Kidney (tissue), 14 donors: ENCODE data around the gene IRGC. TPM values are rescaled to one million over a fixed set of nuclear protein-coding genes. Genes with fewer than 3 reads are reported as not detected.
A peak's percentile ranks its signal among the peaks of the same experiment; 100 is the strongest.

Experiments used
- DNase-seq, 5 donors: peaks; one replicate each; pipeline ENCODE4 v3.0.0-alpha.2; 2013 to 2020
- FAIRE-seq: peaks from 2 replicates; lab custom pipeline; 2012; peaks lifted over from hg19 to GRCh38; lab: Jason Lieb, UNC
- H3K27ac ChIP-seq, 2 donors: one replicate each; pipeline ENCODE4 v1.7.0; 2013; ENCODE audit warnings: low read depth in 2 of 2, low read length in 2 of 2, inconsistent platforms in 1 of 2
- H3K27me3 ChIP-seq: one replicate; pipeline ENCODE4 v1.7.1; 2013; ENCODE audit warnings: low read length, inconsistent platforms; ENCODE audit not compliant: control insufficient read depth, insufficient read depth
- H3K36me3 ChIP-seq, 3 donors: one replicate each; pipeline versions ENCODE4 v1.7.0 to v1.7.1; 2013; ENCODE audit warnings: low read length in 3 of 3, control low read depth in 1 of 3, inconsistent platforms in 1 of 3; ENCODE audit not compliant: insufficient read depth in 3 of 3, control insufficient read depth in 2 of 3
- H3K4me1 ChIP-seq, 3 donors: one replicate each; pipeline versions ENCODE4 v1.7.0 to v1.7.1; 2013; ENCODE audit warnings: low read length in 3 of 3, inconsistent platforms in 1 of 3, low read depth in 1 of 3; ENCODE audit not compliant: control insufficient read depth in 2 of 3, insufficient read depth in 2 of 3
- H3K4me3 ChIP-seq, 3 donors: one replicate each; pipeline versions ENCODE4 v1.7.0 to v1.8.1; 2013; ENCODE audit warnings: low read length in 3 of 3, control low read depth in 1 of 3, inconsistent platforms in 1 of 3
- H3K9ac ChIP-seq, 3 donors: one replicate each; pipeline versions ENCODE4 v1.7.0 to v1.7.1; 2013; ENCODE audit warnings: low read length in 3 of 3, control low read depth in 1 of 3, inconsistent platforms in 1 of 3
- H3K9me3 ChIP-seq, 3 donors: one replicate each; pipeline versions ENCODE4 v1.7.0 to v1.7.1; 2013; ENCODE audit warnings: low read length in 3 of 3, control low read depth in 1 of 3, inconsistent platforms in 1 of 3; ENCODE audit not compliant: control insufficient read depth in 2 of 3, insufficient read depth in 1 of 3
- intact Hi-C: fragments of 100-400 bp; cut with DNase I; formaldehyde crosslinking; loops from one replicate; pipeline ENCODE4 v1.11.1; 2022
- polyA plus RNA-seq: library from polyadenylated mRNA; stranded (reverse); fragments of 350-450 nt; fragmentation: Illumina TruSeq; extraction: RNeasy Lipid Tissue Mini Kit (QIAGEN cat#74804); gene quantifications from one replicate; pipeline ENCODE4 v1.2.3, GENCODE V29; 2014; ENCODE audit warnings: low read depth, low replicate concordance; ENCODE audit not compliant: insufficient read depth
- total RNA-seq: library from RNA; stranded (reverse); fragmentation: NEBNext Ultra II Directional; extraction: Animal tissue kit (Norgen Biotek cat#: 25700); gene quantifications from one replicate; pipeline ENCODE4 v1.2.1, GENCODE V29; 2021
- TF ChIP-seq, protein P1 (sequence below): IDR thresholded peaks from 3 replicates; pipeline ENCODE4 v1.5.1; 2012; ENCODE audit warnings: mild to moderate bottlenecking, moderate library complexity, borderline replicate concordance; ENCODE audit not compliant: insufficient read depth; ENCODE audit errors: extremely low read depth
- donor health status: control.
- donor health status: control.
- donor health status: control.
- donor health status: control.
- donor health status: control.
- donor health status: DM: yes; HTN: yes; CAD: no.
- donor health status: Normal renal cell carcinoma (clear cell type).

Gene IRGC
- total and polyA plus RNA-seq, 2 donors from 2014 or later = not detected

- Histone ChIP-seq H3K9ac (no peak overlapping the region), H3K36me3 (peaks cover 2 to 47% (median 33%) of the 10 kb centered on the region in 3 donors), H3K4me3 (no peak overlapping the region), H3K27ac (no peak overlapping the region), H3K4me1 (no peaks in the 10 kb centered on the region), H3K27me3 (no peaks in the 10 kb centered on the region), H3K9me3 (no peaks in the 10 kb centered on the region)
- TF ChIP-seq, protein P1, sequence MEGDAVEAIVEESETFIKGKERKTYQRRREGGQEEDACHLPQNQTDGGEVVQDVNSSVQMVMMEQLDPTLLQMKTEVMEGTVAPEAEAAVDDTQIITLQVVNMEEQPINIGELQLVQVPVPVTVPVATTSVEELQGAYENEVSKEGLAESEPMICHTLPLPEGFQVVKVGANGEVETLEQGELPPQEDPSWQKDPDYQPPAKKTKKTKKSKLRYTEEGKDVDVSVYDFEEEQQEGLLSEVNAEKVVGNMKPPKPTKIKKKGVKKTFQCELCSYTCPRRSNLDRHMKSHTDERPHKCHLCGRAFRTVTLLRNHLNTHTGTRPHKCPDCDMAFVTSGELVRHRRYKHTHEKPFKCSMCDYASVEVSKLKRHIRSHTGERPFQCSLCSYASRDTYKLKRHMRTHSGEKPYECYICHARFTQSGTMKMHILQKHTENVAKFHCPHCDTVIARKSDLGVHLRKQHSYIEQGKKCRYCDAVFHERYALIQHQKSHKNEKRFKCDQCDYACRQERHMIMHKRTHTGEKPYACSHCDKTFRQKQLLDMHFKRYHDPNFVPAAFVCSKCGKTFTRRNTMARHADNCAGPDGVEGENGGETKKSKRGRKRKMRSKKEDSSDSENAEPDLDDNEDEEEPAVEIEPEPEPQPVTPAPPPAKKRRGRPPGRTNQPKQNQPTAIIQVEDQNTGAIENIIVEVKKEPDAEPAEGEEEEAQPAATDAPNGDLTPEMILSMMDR = no peak
- FAIRE-seq (no peak), DNase-seq (no peak)
- intact Hi-C loops = no loop called here
Observed at GRCh38 chr19:43735957-43736356, 20.1 kb downstream of the IRGC start.

DNA sequence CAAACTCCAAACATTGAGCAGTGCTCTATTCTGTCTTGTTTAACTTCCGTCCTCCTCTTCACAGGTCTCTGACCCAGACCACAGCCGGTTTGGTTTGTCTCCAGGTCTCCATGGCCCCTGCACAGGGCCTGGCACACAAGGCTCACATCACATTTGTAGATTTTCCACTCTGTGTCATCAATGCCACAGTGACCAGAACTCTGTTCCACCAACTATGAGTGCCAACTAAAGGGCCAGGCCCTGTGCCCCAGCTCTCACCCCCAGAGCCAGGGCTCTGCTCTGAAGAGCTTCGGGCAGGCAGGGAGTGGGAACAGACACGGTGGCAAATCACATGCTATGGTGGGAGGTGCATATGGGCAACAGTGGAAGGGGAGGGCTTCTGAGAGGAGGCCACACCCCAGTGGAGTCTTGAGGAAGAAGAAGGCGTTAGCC is 22.9 kb downstream of the IRGC start:
- intact Hi-C loops = no loop called here
- DNase-seq (peak in 1 of 5 donors; percentile 24), FAIRE-seq (no peak)
- Histone ChIP-seq H3K27ac (no peak overlapping the region), H3K27me3 (no peaks in the 10 kb centered on the region), H3K9me3 (no peaks in the 10 kb centered on the region), H3K4me3 (no peak overlapping the region), H3K9ac (no peak overlapping the region), H3K36me3 (peaks cover 4 to 54% (median 26%) of the 10 kb centered on the region in 3 donors), H3K4me1 (no peaks in the 10 kb centered on the region)
- TF ChIP-seq, protein P1 = no peak

DNA sequence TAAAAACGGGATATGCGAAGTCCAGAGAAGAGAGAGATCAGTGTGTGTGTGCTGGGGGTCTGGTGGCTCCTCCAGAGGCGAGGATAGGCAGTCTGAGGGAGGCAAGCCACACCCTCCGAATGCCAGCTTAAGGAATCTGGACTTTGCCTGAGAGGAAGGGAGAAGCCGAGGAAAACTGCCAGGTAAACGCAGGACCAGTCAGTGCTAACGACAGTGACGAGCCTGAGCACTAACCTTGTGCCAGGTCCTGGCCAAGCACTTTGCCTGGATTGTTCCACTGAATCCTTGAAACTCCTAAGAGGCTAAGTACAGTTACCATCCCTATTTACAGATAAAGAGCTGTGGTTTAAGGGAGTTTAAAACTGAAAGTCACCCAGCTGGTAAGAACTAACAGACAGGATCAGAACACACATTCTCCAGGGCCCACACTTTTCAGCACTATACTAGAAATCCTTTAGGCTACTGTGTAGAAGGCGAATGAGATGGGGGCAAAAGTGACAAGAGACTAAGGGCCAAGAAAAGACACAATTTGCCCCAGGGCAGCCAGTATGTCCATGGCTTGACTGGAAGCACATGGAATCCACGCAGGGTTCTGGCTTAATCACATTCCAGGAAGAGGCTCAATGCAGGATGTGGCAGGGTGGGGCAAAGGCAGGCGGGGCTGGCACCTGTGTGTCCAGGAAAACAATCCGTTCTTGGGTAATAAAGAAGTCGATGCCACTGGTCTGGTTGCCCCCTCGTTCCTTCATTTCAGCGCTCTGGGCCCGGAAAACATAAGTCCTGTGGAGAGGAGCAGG is 23.8 kb downstream of the IRGC start:
- no peak for FAIRE-seq
- TF ChIP-seq, protein P1 = no peak
- no peaks in the 10 kb centered on the region for H3K27me3 ChIP-seq
- no peaks in the 10 kb centered on the region for H3K9me3 ChIP-seq
- peak overlapping the region in 1 of 2 donors; percentile 43 for H3K27ac ChIP-seq
- H3K4me1 ChIP-seq = no peaks in the 10 kb centered on the region
- H3K4me3 ChIP-seq = no peak overlapping the region
- intact Hi-C loops = no loop called here
- H3K36me3 ChIP-seq = peaks cover 4 to 54% (median 26%) of the 10 kb centered on the region in 3 donors
- no peak overlapping the region for H3K9ac ChIP-seq
- DNase-seq = no peak
